HepG2 (cell line): ENCODE measurements around the gene RAD54L2. TPM values are rescaled to one million over a fixed set of nuclear protein-coding genes. Genes with fewer than 3 reads are reported as not detected.
A peak's percentile ranks its signal among the peaks of the same experiment; 100 is the strongest.

Experiments used
- CAMTA2 ChIP-seq: sonication (generic); formaldehyde crosslinking; IDR thresholded peaks from 2 replicates; pipeline ENCODE4 v1.4.0; 2020; ENCODE audit warnings: mild to moderate bottlenecking, missing genetic modification reagents, borderline replicate concordance
- ISL2 ChIP-seq: sonication (generic); formaldehyde crosslinking; IDR thresholded peaks from 2 replicates; pipeline ENCODE4 v1.5.0; 2020; ENCODE audit warnings: missing genetic modification reagents
- JARID2 ChIP-seq: sonication (generic); formaldehyde crosslinking; IDR thresholded peaks from 2 replicates; pipeline ENCODE4 v1.8.1; 2023; ENCODE audit warnings: missing genetic modification reagents, inconsistent platforms; ENCODE audit not compliant: insufficient replicate concordance
- TOE1 ChIP-seq: sonication (generic); formaldehyde crosslinking; IDR thresholded peaks from 2 replicates; pipeline ENCODE4 v1.4.0; 2020; ENCODE audit warnings: mild to moderate bottlenecking, missing genetic modification reagents
- ZFP36L1 ChIP-seq: sonication (generic); formaldehyde crosslinking; IDR thresholded peaks from 2 replicates; pipeline ENCODE4 v1.8.0; 2022; ENCODE audit warnings: mild to moderate bottlenecking, missing genetic modification reagents, moderate library complexity
- ZFY ChIP-seq: sonication (generic); formaldehyde crosslinking; IDR thresholded peaks from 2 replicates; pipeline ENCODE4 v1.4.0; 2020; ENCODE audit warnings: missing genetic modification reagents
- ZFYVE20 ChIP-seq: sonication (generic); formaldehyde crosslinking; IDR thresholded peaks from 2 replicates; pipeline ENCODE4 v1.8.0; 2023; ENCODE audit warnings: low read depth, mild to moderate bottlenecking, moderate library complexity, missing genetic modification reagents, borderline replicate concordance
- ZNF10 ChIP-seq: sonication (generic); formaldehyde crosslinking; IDR thresholded peaks from 2 replicates; pipeline ENCODE4 v1.4.0; 2020; ENCODE audit warnings: mild to moderate bottlenecking, low read depth, missing genetic modification reagents, borderline replicate concordance
- ZNF232 ChIP-seq: sonication (generic); formaldehyde crosslinking; IDR thresholded peaks from 2 replicates; pipeline ENCODE4 v1.4.0; 2020; ENCODE audit warnings: missing genetic modification reagents, borderline replicate concordance
- ZNF430 ChIP-seq: sonication (generic); formaldehyde crosslinking; IDR thresholded peaks from 2 replicates; pipeline ENCODE4 v1.9.0; 2021; ENCODE audit warnings: mild to moderate bottlenecking, missing genetic modification reagents
- ZNF761 ChIP-seq: sonication (generic); formaldehyde crosslinking; conservative IDR thresholded peaks from 2 replicates; pipeline ENCODE4 v1.4.0; 2020; ENCODE audit warnings: mild to moderate bottlenecking, missing genetic modification reagents
- polyA plus RNA-seq, 8 experiments: library from polyadenylated mRNA; depleted of rRNA in 3 of 8; stranded (reverse) in 7 of 8; unstranded in 1 of 8; fragments of >200 nt; fragmentation: Illumina TruSeq in 4 of 8; extraction: Trizol in 4 of 8; gene quantifications; 2 replicates each; pipeline versions ENCODE4 v1.2.1 to v1.2.3, GENCODE V29; 2011 to 2016; ENCODE audit warnings: low read depth in 4 of 8, missing spikeins in 1 of 8, mixed read lengths in 1 of 8; ENCODE audit not compliant: insufficient read depth in 1 of 8
- total RNA-seq, 5 experiments: library from RNA; depleted of rRNA; stranded (reverse); fragments of >200 nt; fragmentation: Illumina TruSeq; extraction: Trizol; gene quantifications; 2 replicates each; pipeline ENCODE4 v1.2.3, GENCODE V29; 2016; ENCODE audit warnings: low read depth in 1 of 5
- TF ChIP-seq, protein P1 (sequence below): sonication (generic); formaldehyde crosslinking; IDR thresholded peaks from 2 replicates; pipeline ENCODE4 v1.4.0; 2020; ENCODE audit warnings: missing genetic modification reagents
- TF ChIP-seq, protein P2 (sequence below): sonication (generic); formaldehyde crosslinking; IDR thresholded peaks from one replicate; pipeline ENCODE4 v1.5.1; 2020; ENCODE audit warnings: mild to moderate bottlenecking, missing genetic modification reagents; ENCODE audit errors: not compliant biosample characterization
- TF ChIP-seq, protein P3 (sequence below): sonication (generic); formaldehyde crosslinking; IDR thresholded peaks from 2 replicates; pipeline ENCODE4 v1.5.0; 2020; ENCODE audit warnings: missing genetic modification reagents

Gene RAD54L2
- total and polyA plus RNA-seq, 2 of the 13 experiments (the other 11 are each of a cell fraction or from before 2014, with no cell fraction given) = 5.5 to 14.8 TPM

DNA sequence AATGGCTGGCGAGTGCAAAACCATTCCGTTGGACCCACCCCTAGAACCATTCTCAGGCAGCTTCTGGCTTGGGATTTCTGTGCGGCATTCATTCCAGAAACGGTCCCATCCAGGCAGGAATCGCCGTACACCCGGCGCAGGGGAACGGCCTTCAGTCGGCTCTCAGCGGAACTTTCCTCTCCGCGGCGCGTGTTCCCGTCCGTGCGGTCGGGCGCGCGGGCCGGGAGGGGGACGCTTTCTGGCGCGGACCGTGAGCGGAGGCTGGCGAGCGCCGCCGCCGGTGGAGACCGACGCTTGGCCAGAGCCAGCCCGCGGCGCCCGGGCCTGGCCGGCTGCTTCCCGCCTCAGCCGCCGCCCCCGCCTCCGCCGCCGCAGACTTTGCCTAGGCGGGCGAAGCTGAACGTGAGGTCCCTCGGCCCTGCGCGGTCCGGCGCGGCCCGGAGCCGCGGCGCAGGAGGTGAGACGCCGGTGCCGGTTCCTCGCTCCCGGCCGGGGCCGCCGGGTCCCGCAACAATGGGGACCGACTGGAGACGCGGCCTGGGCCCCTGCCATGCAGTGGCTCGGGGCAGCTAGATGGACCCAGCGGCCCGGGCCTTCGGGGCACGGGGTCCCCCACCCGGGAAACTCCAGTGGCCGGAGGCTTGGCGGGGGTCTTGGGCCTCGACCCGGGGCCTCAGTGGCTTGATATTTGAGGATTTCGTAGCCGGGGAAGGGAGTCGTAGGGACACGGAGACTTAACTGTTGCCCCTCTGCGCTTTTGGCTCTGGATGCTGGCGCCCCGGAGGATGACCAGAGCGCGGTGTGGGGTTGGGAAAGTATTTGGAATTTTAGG lies at the start of gene RAD54L2 (continued):
- TF ChIP-seq, protein P1, sequence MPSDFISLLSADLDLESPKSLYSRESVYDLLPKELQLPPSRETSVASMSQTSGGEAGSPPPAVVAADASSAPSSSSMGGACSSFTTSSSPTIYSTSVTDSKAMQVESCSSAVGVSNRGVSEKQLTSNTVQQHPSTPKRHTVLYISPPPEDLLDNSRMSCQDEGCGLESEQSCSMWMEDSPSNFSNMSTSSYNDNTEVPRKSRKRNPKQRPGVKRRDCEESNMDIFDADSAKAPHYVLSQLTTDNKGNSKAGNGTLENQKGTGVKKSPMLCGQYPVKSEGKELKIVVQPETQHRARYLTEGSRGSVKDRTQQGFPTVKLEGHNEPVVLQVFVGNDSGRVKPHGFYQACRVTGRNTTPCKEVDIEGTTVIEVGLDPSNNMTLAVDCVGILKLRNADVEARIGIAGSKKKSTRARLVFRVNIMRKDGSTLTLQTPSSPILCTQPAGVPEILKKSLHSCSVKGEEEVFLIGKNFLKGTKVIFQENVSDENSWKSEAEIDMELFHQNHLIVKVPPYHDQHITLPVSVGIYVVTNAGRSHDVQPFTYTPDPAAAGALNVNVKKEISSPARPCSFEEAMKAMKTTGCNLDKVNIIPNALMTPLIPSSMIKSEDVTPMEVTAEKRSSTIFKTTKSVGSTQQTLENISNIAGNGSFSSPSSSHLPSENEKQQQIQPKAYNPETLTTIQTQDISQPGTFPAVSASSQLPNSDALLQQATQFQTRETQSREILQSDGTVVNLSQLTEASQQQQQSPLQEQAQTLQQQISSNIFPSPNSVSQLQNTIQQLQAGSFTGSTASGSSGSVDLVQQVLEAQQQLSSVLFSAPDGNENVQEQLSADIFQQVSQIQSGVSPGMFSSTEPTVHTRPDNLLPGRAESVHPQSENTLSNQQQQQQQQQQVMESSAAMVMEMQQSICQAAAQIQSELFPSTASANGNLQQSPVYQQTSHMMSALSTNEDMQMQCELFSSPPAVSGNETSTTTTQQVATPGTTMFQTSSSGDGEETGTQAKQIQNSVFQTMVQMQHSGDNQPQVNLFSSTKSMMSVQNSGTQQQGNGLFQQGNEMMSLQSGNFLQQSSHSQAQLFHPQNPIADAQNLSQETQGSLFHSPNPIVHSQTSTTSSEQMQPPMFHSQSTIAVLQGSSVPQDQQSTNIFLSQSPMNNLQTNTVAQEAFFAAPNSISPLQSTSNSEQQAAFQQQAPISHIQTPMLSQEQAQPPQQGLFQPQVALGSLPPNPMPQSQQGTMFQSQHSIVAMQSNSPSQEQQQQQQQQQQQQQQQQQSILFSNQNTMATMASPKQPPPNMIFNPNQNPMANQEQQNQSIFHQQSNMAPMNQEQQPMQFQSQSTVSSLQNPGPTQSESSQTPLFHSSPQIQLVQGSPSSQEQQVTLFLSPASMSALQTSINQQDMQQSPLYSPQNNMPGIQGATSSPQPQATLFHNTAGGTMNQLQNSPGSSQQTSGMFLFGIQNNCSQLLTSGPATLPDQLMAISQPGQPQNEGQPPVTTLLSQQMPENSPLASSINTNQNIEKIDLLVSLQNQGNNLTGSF (CRISPR knock-in tag) = peak; percentile 90
- TF ChIP-seq ZNF430 (peak; percentile 82; the same call in 1 of the 2 replicates), ZFY (CRISPR knock-in tag) (peak; percentile 98), CAMTA2 (CRISPR knock-in tag) (no peak), ISL2 (CRISPR knock-in tag) (peak; percentile 85), ZFYVE20 (CRISPR knock-in tag) (no peak; the same call in 1 of the 2 replicates), ZNF10 (CRISPR knock-in tag) (no peak), ZNF232 (CRISPR knock-in tag) (peak; percentile 92), JARID2 (CRISPR knock-in tag) (peak; percentile 76), ZNF761 (CRISPR knock-in tag) (peak; percentile 87; the same call in 1 of the 2 replicates), TOE1 (CRISPR knock-in tag) (peak; percentile 97; the same call in 1 of the 2 replicates), ZFP36L1 (CRISPR knock-in tag) (peak; percentile 91)
- TF ChIP-seq, protein P2, sequence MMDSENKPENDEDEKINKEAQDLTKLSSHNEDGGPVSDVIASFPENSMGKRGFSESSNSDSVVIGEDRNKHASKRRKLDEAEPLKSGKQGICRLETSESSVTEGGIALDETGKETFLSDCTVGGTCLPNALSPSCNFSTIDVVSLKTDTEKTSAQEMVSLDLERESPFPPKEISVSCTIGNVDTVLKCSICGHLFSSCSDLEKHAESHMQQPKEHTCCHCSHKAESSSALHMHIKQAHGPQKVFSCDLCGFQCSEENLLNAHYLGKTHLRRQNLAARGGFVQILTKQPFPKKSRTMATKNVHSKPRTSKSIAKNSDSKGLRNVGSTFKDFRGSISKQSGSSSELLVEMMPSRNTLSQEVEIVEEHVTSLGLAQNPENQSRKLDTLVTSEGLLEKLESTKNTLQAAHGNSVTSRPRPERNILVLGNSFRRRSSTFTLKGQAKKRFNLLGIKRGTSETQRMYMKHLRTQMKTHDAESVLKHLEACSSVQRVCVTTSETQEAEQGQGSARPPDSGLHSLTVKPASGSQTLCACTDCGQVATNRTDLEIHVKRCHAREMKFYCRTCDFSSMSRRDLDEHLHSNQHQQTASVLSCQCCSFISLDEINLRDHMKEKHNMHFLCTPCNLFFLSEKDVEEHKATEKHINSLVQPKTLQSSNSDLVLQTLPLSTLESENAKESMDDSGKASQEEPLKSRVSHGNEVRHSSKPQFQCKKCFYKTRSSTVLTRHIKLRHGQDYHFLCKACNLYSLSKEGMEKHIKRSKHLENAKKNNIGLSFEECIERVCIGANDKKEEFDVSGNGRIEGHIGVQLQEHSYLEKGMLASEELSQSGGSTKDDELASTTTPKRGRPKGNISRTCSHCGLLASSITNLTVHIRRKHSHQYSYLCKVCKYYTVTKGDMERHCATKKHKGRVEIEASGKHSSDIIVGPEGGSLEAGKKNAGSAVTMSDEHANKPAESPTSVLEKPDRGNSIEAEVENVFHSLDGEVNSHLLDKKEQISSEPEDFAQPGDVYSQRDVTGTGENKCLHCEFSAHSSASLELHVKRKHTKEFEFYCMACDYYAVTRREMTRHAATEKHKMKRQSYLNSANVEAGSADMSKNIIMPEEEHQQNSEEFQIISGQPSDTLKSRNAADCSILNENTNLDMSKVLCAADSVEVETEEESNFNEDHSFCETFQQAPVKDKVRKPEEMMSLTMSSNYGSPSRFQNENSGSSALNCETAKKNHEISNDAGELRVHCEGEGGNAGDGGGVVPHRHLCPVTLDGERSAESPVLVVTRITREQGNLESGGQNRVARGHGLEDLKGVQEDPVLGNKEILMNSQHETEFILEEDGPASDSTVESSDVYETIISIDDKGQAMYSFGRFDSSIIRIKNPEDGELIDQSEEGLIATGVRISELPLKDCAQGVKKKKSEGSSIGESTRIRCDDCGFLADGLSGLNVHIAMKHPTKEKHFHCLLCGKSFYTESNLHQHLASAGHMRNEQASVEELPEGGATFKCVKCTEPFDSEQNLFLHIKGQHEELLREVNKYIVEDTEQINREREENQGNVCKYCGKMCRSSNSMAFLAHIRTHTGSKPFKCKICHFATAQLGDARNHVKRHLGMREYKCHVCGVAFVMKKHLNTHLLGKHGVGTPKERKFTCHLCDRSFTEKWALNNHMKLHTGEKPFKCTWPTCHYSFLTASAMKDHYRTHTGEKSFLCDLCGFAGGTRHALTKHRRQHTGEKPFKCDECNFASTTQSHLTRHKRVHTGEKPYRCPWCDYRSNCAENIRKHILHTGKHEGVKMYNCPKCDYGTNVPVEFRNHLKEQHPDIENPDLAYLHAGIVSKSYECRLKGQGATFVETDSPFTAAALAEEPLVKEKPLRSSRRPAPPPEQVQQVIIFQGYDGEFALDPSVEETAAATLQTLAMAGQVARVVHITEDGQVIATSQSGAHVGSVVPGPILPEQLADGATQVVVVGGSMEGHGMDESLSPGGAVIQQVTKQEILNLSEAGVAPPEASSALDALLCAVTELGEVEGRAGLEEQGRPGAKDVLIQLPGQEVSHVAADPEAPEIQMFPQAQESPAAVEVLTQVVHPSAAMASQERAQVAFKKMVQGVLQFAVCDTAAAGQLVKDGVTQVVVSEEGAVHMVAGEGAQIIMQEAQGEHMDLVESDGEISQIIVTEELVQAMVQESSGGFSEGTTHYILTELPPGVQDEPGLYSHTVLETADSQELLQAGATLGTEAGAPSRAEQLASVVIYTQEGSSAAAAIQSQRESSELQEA = peak; percentile 27
- TF ChIP-seq, protein P3, sequence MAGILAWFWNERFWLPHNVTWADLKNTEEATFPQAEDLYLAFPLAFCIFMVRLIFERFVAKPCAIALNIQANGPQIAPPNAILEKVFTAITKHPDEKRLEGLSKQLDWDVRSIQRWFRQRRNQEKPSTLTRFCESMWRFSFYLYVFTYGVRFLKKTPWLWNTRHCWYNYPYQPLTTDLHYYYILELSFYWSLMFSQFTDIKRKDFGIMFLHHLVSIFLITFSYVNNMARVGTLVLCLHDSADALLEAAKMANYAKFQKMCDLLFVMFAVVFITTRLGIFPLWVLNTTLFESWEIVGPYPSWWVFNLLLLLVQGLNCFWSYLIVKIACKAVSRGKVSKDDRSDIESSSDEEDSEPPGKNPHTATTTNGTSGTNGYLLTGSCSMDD (CRISPR knock-in tag) = no peak
